GM19372 (cell line): Measurements from ENCODE around the gene HADHB.

Experiments
- ATAC-seq: cut with Tn5 transposase; IDR thresholded peaks from one replicate; pipeline ENCODE4 v1.9.1; 2021; ENCODE audit warnings: mild to moderate bottlenecking, low read depth, moderate library complexity; ENCODE audit not compliant: unreplicated experiment

Gene HADHB

DNA sequence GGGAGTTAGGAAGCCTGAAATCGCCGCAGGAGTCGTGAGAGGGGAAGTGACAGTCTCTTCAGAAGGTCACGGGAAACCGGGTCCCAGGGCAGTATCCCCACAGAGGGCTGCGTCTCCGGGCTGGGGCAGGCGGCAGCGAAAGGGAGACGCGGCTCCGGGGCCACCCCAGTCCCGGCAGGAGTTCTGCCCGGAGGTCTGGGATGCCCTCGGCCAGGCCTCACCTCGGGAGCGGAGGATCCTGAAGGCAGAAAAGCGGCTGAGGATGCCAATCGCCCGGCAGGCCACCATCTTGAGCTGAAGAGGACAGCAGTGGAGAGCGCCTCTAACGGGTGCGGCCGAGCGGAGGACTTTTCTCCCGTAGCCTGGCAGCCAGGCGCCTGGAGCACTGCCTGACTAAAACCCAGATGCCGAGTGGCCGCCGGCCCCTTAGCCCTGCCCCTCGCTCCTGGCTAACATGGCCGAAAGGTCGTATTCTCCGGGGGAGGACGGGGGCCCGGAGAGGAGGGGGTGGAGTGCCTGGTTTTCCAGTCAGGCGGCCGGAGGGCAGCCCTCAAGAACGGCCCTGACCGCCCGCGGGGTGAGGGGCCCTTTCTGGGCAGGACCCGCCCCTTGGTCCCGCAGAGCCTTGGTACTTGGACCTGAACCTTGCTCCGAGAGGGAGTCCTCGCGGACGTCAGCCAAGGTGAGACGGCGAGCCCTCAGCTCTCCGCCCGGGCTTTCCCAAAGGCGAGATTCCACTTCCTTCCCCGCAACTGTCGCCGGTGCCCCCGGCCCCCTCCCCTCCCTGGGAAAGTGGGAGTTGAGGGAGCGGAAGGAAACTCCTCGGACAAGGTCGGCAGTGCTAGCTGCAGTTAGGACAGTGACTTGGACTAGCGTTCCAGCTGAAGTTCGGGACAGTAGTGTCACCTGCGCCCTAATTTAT lies at the start of gene HADHB, which contains the start of gene HADHA:
Gene HADHB (plus strand): TSS at position 631 of the 922 bp plus-strand sequence. CDS start 9,316 bp downstream, outside the sequence.
Gene HADHA (minus strand): TSS at position 324 of the 922 bp plus-strand sequence. CDS start 36 bp downstream, at position 288.
- peak; percentile 70 for ATAC-seq

DNA sequence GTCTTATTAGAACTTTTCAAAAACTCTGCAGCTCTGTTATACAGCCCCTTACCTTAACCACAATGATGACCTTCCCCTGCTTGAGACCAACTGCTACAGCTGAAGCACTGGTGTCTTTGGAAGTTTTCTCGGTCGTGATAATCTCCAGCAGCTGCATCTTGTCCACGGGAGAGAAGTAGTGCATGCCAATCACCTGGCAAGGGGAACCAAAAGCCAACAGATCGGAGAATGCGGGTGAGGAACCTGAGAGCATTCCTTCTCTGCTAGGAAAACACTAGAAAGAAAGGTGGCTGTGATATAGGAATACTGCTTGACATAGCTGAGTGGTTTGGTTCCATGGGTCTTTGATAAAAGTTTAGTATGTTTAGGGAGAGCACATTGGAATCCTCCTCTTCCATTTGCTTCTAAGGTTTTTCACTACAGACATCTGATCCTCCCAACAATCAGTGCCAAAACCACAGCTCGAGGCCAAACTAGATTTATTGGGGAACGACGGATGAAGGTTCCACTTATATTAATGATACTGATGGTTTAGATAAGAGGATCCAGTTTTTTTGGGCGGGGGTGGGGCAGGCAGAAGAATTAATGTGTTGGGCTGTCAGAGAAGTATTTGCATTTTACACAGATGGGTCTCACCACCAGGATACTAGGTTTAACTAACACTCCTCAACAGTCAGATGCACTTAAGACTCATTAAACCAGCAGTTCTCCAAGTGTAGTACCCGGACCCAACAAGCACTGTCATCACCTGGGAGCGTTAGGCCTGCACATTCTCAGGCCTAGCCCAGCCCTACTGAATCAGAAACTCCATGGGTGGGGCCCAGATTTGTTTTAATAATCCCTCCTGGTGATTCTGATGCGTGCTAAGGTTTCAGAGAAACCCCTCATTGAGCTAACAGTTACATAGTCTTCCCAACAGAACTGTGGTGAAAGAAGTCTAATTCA lies 49.4 kb upstream of the HADHB start:
- ATAC-seq: no peak

DNA sequence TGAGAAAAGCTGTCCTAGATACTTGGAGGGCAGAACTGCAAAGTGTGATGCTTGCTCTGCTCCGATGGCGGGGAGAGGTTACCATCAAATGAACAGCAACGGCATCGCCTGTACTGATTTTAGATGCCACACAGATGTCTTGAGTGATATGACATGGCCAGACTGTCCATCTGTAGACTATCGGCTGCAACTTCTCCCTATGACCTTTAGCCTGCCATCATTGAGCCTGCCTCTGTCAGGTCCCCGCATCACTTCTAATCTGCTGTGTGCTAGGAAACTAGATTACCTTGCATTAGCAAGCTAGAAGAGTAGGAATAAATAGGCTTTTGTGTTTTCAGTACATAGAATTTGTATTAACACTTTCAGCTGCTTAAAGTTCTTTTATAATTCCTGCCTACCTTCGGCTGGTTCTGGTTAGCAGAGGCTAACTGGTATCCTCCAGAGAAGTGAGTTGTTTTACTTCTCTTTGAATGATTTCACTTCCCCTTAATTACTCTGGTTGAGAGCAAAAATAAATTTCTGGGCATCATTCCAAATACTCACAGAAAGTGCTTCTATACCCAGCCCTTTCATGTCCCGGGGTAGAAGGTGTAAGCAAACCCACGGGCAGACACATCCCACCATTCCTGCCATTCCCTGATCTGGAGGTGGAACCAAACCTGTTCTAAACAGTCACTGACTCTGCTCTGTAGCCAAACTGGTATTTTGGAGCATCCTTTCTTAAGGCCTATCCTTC lies 47.9 kb upstream of the HADHB start:
- no peak for ATAC-seq

DNA sequence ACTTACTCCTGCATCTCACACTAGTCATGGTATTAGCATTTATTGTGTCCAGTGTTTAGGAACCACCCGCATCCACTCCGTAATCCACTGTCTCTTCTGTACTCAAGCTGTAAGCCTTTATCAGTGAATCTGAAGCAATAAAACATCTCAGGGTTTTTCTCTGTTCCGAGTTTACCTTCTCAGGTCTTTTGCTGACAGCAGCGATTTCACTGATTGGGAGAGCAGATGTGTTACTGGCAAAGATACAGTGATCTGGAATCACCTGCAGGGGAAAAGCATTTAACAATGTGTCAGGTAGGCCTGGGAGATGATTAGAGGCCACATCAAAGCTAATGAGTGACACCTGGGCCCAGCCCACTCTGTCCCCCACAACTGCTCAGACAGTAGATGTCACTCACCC lies 47.2 kb upstream of the HADHB start:
- ATAC-seq: no peak

DNA sequence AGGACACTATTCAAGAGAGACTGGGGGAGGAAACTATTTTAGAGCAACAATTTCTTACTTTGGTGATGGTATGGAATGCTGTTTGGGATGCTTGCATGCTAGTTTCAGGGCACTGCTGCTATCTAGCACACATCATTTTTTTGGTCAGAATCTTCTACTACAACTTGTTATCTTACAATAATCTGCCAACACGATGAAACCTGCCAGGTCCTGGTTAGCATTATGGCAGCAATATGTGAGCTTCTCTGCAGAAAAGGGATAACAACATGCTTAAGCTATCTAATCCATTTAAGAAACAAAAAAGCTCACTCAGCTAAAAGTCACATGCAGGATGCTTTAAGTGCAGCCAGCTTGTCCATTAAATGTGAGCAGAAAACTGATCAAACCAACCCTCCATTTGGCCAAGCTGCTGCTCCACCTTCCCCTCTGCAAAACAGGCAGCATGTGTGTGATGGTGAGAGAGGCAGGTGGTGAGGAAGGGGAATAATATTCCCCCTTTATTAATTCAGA lies 41.7 kb upstream of the HADHB start:
- no peak for ATAC-seq

DNA sequence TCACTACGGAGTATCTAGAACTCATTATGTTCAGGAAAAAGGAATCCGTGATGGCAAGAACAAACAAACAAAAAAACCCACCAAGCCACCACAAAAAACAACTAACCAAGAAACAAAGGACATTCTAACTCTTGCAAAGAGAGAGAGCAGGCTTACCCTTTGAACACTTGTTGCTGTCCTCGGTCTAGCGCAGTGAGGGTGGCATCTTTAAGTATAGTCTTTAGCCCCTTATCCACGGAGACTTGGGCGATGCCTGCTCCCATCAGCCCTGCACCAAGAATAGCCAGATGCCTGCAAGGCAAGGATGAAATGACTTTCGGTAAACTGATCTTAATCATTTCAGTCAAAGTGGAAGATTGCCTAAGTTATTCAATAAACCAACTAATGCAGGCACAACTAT lies 40.8 kb upstream of the HADHB start:
- ATAC-seq: no peak

DNA sequence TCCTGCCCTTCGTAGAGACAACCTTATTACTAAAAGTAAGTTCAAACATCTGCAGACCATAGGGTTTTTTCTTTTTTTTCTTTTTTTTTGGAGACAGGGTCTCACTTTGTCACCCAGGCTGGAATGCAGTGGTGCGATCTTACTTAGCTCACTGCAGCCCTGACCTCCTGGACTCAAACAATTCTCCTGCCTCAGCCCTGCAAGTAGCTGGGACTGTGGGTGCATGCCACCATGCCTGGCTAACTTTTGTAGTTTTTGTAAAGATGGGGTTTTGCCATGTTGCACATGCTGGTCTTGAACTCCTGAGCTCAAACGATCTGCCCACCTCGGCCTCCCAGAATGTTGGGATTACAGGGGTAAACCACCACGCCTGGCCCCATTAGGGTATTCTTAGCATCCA lies 32.7 kb upstream of the HADHB start:
- ATAC-seq: no peak

DNA sequence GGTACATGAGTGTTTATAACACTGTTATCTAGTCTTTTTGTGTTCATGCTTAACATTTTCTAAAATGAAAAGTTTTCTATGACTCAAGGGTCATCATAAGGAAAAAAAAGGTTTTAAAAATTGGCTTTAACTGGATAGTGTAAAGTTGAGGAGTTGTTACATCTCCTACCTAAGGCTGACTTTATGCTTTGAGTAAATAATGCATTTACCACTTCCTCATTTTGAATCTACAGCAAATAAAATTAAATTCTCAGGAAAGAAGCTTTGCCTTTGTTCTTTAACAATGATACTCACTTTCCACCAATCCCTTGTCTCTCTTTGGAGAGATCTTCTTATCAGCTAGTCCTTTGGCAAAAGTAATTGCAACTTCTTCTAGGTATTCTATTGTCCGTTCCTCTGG lies 30.0 kb upstream of the HADHB start:
- no peak for ATAC-seq

DNA sequence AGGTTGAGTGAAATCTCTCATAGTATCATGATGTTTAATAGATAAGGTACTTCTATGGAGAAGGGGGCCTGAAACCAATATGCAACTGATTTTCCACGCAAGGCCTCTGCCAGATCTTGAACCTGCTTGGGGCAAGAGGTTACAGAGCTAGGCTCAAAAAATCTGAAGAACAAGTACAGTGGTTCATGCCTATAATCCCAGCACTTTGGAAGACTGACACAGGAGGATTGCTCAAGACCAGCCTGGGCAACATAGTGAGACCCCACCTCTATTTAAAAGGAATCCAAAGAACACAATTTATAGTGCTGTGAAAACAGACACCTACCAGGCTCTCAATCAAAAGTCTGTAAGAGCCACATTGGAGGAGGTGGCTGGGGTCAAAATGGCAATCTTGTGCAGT lies 28.9 kb upstream of the HADHB start:
- no peak for ATAC-seq

DNA sequence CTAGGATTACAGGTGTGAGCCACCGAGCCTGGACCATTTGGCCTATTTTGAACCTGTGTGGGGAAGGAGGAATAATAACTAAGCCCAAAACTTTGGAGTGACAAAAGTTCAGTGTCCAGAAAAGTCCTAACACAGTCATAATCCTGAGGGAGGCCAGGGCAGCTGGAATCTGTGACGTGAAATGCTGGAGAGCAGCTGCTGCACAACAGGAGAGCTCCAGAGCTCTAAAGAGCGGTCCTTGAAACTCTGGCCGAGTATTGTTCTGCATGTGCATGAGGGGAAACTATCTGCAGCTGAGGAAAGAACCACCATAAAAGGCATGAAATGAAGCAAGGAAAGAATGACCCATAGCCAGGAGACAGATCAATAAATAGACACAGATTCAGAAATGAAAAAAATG lies 28.2 kb upstream of the HADHB start:
- ATAC-seq: no peak

DNA sequence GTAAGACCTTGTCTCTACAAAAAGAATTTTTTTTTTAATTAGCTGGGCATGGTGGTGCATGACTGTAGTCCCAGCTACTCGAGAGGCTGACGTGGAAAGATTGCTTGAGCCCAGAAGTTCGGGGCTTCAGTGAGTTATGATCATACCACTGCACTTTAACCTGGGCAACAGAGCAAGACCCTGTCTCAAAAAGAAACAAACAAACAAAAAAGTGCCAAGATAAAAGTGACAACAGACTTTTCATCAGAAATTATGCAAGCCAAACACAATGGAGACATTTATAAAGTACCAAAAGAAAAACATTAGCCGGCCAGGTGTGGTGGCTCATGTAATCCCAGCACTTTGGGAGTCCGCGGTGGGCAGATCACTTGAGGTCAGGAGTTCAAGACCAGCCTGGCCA lies 27.0 kb upstream of the HADHB start:
- ATAC-seq: no peak

DNA sequence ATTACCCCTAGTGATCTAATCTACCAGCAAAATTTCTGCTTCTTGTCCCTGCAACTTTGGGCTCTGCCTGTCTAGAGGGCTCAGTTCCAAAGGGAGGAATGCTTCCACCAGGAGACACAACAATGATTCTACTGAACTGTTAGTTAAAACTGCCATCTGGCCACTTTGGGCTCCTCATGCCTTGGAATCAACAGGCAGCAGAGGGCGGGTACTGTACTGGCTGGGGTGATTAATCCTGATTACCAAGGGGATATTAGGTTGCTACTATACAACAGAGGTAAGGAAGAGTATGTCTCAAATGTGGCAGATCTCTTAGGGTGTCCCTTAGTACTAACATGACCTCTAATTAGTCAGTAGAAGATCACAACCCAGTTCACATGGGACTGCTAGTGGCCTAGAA lies 21.7 kb upstream of the HADHB start:
- ATAC-seq: no peak

DNA sequence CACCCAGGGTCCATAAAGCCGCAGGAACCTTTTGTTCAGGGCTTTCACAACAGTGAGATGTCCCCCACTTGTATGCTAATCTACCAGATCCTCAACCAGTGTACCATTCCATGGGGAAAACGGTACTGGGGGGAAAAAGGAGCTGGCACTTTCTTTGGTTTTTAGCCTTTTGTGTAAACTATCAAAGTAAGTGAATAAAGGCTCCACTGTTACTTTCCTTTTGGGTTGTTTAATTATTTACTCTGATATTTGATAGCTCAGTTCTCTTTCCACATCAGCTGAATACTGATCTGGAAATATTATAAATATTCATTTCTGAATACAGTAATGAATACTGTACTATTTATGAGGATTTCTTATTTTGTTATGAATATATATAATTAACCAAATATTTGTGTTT lies 20.6 kb upstream of the HADHB start:
- no peak for ATAC-seq

DNA sequence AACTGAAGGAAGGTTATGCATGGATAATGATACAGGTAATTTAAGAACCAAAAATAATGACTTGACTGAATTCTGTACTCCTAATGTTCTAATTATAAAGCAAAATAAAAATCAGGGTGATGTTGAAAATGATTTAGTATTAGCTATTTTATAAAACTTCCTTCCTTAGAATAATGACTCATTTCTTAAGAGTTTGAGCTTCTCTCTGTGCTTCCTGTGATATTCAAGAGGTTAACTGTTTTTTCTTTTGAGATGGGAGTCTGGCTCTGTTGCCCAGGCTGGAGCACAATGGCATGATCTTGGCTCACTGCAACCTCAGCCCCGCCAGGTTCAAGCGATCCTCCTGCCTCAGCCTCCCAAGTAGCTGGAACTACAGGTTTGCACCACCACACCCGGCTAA lies 15.1 kb upstream of the HADHB start:
- no peak for ATAC-seq

DNA sequence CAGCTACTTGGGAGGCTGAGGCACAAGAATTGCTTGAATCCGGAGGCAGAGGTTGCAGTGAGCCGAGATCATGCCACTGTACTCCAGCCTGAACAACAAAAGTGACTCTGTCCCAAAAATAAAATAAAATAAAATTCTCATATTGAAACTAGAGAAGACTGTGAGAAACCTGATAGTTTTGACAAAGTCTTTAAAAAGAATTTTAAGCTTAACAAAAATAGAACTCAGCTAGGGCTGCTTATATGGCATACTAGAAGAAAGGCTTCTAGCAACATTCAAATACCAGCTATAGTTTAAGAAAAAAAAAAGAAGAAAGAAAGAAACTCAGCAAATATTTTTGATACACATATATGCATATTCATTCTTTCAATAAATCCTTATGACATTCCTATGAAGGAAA lies 13.9 kb upstream of the HADHB start:
- no peak for ATAC-seq

DNA sequence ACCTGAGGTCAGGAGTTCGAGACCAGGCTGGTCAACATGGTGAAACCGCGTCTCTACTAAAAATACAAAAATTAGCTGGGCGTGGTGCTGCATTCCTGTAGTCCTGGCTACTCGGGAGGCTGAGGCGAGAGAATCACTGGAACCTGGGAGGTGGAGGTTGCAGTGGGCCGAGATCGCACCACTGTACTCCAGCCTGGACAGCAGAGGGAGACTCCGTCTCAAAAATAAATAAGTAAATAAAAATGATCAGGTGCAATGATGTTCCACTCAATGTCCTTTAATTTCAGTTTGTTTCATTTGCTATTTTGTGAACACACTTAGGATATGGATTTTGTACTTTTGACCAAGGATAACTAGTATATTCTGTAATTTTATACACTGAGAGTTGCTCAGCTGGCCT lies 9.7 kb upstream of the HADHB start:
- no peak for ATAC-seq

DNA sequence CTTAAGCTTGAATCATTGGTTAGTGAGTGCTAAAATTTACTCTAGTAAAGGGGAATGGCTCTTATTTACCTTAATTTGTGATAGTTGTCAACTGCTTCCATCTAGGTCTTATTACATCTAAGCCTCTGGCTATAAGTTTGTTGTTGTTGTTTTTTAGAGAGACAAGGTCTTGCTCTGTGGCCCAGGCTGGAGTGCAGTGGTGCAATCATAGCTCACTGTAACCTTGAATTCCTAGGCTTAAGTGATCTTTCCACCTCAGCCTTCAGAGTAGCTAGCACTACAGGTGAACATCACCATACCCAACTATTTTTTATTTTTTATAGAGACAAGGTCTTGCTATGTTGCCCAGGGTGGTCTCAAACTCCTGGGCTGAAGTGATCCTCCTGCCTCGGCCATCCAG lies 6.9 kb upstream of the HADHB start:
- ATAC-seq: no peak

DNA sequence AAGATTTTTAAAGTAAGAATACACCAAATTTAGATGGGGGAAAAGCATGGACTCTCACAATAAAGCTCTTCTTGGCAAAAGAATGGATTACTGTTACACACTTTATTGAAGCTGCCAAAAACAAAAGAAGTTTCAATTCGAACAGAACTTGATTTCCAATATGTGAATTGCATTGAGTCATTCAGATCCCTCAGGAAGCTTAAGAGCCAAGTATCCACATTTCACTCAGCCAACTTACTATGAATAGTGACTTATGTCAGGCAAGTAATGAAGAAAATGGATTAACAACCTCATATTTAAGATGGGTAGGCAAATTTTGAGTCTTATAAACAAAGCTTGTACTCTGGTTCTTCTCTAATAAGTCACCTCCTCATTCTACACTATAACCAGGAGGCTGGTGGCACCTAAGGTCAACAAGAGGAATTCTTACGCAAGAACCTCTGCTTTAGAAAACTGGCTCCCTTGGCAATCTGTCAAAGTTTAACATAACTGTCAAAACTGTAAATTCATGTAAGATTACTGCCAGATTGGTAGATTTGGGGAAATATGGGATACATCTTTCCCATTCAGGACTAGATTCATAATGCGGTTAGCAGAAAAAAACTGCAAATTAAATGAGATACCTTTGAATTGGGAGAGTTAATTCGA lies 6.3 kb upstream of the HADHB start:
- no peak for ATAC-seq

DNA sequence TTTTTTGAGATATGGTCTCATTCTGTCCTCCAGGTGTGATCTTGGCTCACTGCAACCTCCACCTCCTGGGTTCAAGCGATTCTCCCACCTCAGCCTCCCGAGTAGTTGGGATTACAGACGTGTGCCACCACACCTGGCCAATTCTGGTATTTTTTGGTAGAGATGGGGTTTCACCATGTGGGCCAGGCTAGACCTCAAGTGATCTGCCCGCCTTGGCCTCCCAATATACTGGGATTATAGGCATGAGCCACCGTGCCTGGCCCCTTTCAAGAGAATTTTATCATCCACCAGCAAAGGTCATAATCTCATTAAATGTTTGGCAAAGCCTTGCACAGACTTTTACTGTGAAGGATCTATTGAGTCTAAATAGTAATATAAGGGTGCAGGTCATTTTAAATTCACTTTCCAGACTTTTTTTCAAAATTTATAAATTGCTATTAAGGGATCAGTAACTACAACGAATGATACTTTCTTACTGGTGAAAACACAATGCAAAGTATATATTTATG lies 2.8 kb upstream of the HADHB start:
- ATAC-seq: no peak
